ENCODE results near the gene VWA1.
A peak's percentile ranks its signal among the peaks of the same experiment; 100 is the strongest.
"Not testable (repeated sequence)": the region's sequence is repeated elsewhere in the genome, so short reads cannot be mapped to it uniquely, and the experiment has no call there.

Gene VWA1

DNA sequence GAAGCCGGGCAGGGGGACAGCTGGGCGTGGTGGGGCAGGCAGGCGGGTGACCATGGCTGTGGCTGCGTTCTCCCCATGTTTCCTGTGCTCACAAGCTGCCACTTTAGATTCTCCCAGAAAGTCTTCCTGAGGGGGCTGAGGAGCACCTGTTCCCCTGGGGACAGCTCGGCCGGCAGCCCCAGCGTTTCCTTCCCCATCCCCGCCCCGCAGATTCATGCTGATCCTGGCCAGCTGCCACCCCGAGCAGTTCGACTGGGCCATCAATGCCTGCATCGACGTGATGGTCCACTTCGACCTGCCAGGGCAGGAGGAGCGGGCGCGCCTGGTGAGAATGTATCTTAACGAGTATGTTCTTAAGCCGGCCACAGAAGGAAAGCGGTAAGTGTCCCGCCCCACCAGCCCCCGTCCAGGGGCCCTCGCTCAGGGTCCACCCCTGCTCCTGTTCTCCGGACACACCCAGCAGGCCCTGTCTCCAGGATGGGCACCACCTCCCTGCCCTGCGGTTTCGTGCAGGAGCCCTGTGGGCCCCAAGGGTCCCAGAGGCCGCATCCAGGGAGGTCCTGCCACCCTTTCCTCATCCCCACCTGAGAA is 25.1 kb downstream of the VWA1 start:
- TF ChIP-seq, protein P1, sequence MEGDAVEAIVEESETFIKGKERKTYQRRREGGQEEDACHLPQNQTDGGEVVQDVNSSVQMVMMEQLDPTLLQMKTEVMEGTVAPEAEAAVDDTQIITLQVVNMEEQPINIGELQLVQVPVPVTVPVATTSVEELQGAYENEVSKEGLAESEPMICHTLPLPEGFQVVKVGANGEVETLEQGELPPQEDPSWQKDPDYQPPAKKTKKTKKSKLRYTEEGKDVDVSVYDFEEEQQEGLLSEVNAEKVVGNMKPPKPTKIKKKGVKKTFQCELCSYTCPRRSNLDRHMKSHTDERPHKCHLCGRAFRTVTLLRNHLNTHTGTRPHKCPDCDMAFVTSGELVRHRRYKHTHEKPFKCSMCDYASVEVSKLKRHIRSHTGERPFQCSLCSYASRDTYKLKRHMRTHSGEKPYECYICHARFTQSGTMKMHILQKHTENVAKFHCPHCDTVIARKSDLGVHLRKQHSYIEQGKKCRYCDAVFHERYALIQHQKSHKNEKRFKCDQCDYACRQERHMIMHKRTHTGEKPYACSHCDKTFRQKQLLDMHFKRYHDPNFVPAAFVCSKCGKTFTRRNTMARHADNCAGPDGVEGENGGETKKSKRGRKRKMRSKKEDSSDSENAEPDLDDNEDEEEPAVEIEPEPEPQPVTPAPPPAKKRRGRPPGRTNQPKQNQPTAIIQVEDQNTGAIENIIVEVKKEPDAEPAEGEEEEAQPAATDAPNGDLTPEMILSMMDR (IDR thresholded peaks at IDR 0.05; ENCODE audit: low read depth, low read length) = no peak
- DNase-seq (ENCODE audit: low read depth in 2 of 2) = no peak
- no peak overlapping the region for H3K4me3 ChIP-seq (replicated peaks in 1 of 2; ENCODE audit: low read depth in 2 of 2, low read length in 2 of 2)

DNA sequence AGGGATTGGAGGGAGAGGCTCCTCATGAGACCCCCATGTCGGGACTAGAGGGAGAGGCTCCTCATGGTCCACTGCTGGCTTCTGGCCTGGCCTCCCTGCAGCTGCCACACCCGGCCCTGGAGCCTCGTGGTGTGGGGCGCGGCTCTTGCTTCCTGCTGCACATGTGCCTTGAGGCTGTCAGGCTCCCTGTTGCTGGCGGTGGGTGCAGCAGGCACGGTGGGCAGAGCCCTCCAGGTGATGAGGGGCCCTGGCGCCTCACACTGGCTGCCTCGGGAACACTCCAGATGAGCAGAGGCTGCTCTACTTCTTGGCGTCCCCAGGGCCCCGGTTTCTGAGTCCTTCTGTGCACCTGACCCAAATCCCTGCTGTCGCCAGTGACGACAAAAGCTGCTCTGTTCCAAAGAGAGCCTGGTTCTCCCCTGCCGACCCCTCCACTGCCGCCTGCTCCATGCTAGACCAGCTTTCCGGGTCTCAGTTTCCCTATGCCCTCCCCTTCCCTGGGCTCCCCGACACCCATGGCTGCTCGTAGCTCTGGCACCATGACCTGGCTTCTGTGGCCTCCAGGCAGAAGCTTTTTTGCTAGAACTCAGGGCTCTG is 26.3 kb downstream of the VWA1 start:
- no peak overlapping the region for H3K4me3 ChIP-seq (replicated peaks in 1 of 2; ENCODE audit: low read depth in 2 of 2, low read length in 2 of 2)
- TF ChIP-seq, protein P1 (IDR thresholded peaks at IDR 0.05; ENCODE audit: low read depth, low read length) = no peak
- DNase-seq (ENCODE audit: low read depth in 2 of 2) = no peak

DNA sequence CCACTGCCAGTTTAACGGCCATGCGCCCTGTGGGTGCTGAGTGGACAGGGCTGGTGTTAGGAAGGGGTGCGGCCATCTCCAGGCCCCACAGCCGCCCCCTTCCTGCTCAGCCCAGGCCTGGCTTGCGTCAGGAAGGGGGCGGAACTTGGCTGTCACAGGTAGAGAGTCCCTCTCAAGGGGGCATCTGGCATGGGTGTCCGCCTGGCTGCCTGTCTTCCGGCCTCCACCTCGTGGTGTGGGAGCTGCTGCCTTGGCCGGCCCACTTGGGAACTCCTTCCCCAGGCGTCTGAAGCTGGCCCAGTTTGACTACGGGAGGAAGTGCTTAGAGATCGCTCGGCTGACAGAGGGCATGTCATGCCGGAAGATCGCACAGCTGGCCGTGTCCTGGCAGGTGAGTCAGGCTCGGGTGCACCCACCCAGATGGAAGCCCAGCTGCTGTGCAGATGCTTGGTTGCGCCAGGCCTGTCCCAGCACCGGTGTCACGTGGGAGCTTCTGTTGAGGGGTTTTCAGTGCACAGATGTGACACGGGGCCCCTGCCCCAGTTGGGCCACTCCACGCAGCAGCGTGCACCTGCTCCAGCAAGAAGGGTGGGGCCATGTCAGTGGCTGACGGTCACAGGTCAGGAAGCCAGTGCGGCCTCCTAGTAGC is 27.0 kb downstream of the VWA1 start:
- DNase-seq (ENCODE audit: low read depth in 2 of 2) = peak; percentile 41 to 49
- TF ChIP-seq, protein P1 (IDR thresholded peaks at IDR 0.05; ENCODE audit: low read depth, low read length) = no peak
- no peak overlapping the region for H3K4me3 ChIP-seq (replicated peaks in 1 of 2; ENCODE audit: low read depth in 2 of 2, low read length in 2 of 2)

DNA sequence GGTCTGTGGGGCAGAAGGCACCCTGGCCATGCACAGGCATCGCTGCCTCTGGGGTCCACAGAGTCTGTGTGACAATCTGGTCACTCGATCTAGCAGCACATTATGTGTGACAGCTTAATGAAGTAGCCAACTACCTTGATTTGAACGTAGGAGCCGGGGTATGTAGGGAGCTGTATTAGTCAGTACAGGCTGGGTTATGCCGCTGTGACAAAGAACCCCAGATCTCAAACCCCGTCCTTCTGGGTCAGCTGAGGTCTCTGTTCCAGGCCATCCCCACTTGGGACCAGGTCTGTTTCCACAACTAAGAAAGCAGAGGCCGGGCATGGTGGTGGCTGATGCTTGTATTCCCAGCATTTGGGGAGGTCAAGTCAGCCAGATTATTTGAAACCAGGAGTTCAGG is 27.8 kb downstream of the VWA1 start:
- H3K4me3 ChIP-seq (replicated peaks in 1 of 2; ENCODE audit: low read depth in 2 of 2, low read length in 2 of 2) = no peak overlapping the region
- DNase-seq (ENCODE audit: low read depth in 2 of 2) = no peak
- TF ChIP-seq, protein P1 (IDR thresholded peaks at IDR 0.05; ENCODE audit: low read depth, low read length) = no peak

DNA sequence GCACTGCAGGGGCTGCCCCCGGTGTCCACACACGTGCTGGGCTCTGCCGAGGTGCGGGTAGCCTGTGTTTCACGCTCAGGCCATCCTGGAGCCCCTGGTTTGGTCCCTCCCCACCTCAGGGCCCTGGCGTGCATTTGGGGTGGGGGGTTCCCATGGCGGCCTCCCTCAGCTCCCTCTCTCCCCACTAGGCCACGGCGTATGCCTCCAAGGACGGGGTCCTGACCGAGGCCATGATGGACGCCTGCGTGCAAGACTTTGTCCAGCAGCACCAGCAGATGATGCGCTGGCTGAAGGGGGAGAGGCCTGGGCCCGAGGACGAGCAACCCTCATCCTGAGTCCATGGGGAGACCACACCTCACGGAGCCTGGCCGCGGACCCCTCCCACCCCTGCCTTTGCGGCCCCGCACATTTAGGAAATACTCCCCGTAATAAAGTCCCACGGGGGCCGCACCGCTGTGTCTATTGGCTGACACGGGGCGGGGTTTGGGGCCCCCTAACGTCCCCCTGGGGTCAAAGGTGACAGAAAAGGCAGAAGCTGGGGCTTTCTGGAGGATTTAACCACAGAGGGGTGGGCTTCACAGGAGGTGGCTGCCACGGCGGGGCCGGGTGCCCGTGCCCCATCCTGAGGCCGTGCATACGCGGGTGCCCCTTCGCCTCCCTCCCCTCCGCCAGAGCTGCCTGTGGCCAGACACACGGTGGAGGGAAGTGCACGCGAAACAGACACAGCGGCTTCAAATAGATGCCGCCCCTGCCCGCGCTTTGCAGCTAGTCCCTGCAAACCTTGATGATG is 32.9 kb downstream of the VWA1 start:
- not testable (repeated sequence) for H3K4me3 ChIP-seq (replicated peaks in 1 of 2; ENCODE audit: low read depth in 2 of 2, low read length in 2 of 2); DNase-seq (ENCODE audit: low read depth in 2 of 2)

DNA sequence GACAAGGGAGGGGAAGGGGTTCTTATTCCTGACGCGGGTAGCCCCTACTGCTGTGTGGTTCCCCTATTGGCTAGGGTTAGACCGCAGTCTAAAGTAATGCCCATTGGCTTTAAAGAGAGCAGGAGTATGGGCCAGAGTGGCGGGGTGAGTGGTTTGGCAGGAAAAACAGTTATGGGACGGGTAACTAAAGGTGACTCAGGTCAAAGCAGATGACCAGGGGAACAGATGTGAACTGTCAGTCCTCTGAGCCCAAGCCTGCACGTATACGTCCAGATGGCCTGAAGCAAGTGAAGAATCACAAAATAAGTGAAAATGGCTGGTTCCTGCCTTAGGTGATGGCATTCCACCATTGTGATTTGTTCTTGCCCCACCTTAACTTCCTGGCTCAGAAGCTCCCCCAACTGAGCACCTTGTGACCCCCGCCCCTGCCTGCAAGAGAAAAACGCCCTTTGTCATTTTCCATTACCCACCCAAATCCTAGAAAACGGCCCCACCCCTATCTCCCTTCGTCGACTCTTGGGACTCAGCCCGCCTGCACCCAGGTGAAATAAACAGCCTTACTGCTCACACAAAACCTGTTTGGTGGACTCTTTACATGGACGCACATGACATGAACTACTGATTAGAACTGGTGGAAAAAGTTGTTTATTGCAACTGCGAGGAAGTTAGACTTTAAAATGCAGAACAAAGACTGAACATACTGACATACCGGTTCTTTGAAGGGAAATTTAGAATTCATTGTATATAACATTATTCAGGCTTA is 35.3 kb downstream of the VWA1 start:
- TF ChIP-seq, protein P1 (IDR thresholded peaks at IDR 0.05; ENCODE audit: low read depth, low read length) = no peak
- no peak for DNase-seq (ENCODE audit: low read depth in 2 of 2)
- H3K4me3 ChIP-seq (replicated peaks in 1 of 2; ENCODE audit: low read depth in 2 of 2, low read length in 2 of 2) = peak overlapping the region; percentile 50 to 69
